OCI-LY7 (cell line): ENCODE measurements around the gene CARD11.

Experiments used
- CTCF ChIP-seq: fragments of 200-600 bp; sonication (generic); conservative IDR thresholded peaks from 2 replicates; pipeline ENCODE4 v1.5.1; 2014; ENCODE audit warnings: mild to moderate bottlenecking, antibody characterized with exemption, low read length, moderate library complexity, mixed read lengths
- EZH2phosphoT487 ChIP-seq: fragments of 200-600 bp; sonication (generic); IDR thresholded peaks from 2 replicates; pipeline ENCODE4 v1.6.1; 2018; ENCODE audit warnings: low read depth, borderline replicate concordance, mild to moderate bottlenecking, mixed run types, antibody characterized with exemption, low read length, moderate library complexity, mixed read lengths

GRCh38 chr7:2969398-2970306, 74.0 kb downstream of the CARD11 start:
- TF ChIP-seq CTCF = no peak
- no peak for TF ChIP-seq EZH2phosphoT487
